GM10266 (cell line): Measurements from ENCODE around the gene KLHDC9.

Experiments used
- DNase-seq: peaks from one replicate; pipeline ENCODE4 v3.0.0; 2012; ENCODE audit errors: extremely low spot score
- TF ChIP-seq, protein P1 (sequence below): IDR thresholded peaks from 2 replicates; pipeline ENCODE4 v1.5.1; 2012; ENCODE audit warnings: mild to moderate bottlenecking, low read depth; ENCODE audit not compliant: control insufficient read depth, insufficient read depth; ENCODE audit errors: missing control alignments

KLHDC9 gene

DNA sequence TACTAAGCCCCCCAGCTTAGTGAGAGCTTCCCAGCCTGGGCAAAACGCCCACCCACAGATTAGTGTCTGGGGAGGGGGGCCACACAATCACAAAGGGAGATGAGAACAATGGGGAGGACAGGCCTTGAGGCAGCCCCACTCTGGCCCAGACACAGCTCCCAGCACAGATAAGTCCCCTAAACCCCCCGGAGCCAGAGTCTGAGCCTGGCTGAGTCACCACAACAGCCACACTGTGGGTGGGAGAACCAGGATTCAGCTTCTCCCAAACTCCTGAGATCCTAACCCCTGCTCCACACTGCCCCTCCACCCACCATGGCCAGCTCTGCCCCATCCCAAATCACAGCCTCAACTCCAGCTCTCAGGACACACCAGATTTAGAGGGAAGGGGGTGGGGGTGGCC is 13.0 kb upstream of the KLHDC9 start:
- no peak for DNase-seq
- TF ChIP-seq, protein P1, sequence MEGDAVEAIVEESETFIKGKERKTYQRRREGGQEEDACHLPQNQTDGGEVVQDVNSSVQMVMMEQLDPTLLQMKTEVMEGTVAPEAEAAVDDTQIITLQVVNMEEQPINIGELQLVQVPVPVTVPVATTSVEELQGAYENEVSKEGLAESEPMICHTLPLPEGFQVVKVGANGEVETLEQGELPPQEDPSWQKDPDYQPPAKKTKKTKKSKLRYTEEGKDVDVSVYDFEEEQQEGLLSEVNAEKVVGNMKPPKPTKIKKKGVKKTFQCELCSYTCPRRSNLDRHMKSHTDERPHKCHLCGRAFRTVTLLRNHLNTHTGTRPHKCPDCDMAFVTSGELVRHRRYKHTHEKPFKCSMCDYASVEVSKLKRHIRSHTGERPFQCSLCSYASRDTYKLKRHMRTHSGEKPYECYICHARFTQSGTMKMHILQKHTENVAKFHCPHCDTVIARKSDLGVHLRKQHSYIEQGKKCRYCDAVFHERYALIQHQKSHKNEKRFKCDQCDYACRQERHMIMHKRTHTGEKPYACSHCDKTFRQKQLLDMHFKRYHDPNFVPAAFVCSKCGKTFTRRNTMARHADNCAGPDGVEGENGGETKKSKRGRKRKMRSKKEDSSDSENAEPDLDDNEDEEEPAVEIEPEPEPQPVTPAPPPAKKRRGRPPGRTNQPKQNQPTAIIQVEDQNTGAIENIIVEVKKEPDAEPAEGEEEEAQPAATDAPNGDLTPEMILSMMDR = no peak

DNA sequence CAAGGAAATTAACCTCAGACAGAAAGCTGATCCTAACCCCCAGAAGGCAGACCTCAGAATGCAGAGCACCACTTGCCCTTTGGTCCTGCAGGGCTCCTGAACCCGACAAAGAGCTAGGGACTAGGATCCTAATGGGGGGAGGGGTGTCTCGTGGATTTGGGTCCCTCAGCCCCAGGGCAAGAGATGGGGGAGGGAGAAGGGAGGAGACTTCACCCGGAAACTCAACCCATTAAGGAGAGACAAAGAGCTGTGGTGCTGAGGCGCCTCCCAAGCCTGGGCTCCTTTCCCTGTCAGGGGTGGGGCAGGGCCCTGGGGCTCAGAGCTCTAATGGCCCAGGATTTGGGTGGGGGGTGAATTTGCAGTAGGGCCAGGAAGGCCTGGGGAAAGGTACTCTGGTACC is 11.7 kb upstream of the KLHDC9 start:
- TF ChIP-seq, protein P1 = no peak
- no peak for DNase-seq

DNA sequence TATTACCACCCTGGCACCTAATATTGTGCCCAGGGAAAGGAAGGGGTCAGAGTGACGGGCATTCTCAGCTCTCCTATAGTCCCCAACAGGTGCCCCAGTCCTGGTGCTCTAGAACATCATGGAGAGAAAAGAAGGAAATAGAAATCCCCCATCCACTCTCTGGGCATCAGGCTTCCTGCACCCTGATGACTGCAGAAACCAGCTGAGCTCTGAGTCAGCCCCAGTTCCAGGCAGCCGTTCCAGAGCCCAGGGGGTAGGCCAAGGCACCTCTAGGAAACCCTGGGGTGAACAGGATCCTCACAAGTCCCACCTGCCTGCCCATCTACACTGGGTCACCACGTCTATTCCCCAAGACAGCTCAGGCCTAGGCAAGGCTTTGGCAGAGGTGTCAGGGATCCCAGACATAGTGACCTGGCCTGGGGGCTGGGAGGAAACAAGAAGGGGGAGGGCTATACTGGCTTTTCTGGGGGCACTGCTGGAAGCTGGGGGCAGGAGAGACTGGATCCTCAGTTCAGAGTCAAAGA is 9.5 kb upstream of the KLHDC9 start:
- TF ChIP-seq, protein P1 = no peak
- DNase-seq = no peak

DNA sequence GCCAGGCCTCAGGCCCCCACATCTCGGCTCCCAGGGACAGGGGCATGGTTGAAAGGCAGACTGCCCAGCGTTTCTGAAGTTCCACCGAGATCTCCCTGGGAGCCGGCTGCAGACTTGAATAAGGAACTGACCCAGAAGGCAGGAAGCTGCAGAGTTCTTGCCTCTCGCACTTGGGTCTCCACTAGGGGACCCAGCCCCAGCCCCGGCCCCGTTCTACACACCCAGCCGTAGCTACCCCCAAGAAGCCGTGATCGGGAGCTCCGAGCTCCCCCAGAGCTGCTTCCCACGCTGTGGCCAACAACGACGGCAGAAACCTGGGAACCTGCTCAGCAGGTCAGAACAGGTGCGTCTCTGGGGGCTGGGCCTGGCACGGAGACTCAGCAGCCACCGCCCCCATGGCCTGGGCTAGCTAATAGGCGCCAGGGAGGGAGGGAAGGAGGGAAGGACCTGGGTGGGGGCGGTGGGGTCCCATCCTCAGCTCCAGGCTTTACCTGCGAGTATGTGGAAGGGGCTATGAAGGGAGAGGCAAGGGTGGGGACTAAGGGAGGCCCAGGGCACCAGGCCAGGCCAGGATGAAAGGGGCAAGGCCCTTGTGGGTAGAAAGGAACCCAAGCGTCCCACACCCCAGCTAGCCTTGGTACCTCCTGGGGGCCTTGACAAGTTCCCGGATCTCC is 8.8 kb upstream of the KLHDC9 start, which contains the start of gene NECTIN4:
Gene NECTIN4 (minus strand): TSS at position 308 of the 674 bp plus-strand sequence. CDS start 262 bp downstream, at position 46.
- no peak for DNase-seq
- TF ChIP-seq, protein P1 = no peak

DNA sequence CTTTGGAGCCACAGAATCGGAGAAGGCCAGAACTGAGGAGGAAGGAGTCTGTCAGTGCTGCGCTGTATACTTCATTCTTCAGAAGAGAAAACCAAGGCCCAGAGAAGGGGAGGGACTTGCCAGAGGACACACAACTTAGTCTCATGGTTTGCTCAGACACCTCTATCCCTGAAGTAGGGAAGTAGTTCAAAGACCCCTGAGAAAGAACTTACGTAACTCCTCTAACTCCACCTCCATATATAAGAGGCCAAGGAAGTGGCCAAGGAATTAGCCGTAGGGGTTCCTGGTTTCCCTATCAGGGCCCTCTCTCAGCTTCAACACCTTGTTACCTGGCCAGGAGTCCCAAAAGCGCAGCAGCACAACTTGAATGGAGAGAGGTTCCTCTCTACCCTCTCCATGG is 8.2 kb upstream of the KLHDC9 start:
- TF ChIP-seq, protein P1 = no peak
- no peak for DNase-seq

DNA sequence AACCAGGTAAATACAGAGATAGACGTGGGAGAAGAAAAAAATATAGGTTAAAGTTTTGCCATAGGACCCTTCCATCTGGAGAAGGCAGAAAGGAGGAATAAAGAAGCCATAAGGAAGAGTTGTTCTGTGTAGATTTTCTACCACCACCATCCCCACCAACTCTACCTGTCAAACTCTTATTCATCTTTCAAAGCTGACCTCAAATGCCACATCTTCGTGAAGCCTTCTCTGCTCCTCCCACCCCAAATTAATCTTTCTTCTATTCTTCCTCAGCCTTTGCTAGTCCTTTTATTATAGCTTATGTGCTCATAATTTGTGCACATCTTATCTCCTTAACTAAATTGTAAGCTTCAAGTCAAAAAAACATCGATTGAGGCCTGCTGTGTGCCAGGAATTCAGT is 7.5 kb upstream of the KLHDC9 start:
- no peak for DNase-seq
- TF ChIP-seq, protein P1 = no peak

DNA sequence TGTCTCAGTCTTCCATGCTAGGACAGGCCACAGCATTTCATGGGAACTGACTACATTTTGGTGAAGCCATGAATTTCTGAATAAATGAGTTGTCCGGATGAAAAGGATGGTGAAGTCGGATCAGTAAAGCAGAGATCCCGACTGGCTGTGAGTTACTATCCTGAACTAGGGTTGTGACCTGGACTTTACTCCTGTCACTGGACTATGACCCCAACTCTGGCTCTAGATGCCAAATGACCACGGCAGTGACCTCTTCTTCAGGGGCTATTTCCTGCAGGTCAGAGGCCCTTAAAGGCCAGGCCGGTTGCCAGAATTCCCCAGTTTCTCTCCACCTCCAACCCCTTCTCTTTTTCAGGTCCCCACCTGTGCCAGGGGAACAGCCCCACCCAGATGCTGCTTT is 7.1 kb upstream of the KLHDC9 start:
- DNase-seq = no peak
- TF ChIP-seq, protein P1 = no peak
